ENCODE measurements around the gene PIP5KL1. TPM values are rescaled to one million over a fixed set of nuclear protein-coding genes. Genes with fewer than 3 reads are reported as not detected.

The PIP5KL1 gene
- total RNA-seq, 1 experiment from 2014 or later, result 16.8 TPM

DNA sequence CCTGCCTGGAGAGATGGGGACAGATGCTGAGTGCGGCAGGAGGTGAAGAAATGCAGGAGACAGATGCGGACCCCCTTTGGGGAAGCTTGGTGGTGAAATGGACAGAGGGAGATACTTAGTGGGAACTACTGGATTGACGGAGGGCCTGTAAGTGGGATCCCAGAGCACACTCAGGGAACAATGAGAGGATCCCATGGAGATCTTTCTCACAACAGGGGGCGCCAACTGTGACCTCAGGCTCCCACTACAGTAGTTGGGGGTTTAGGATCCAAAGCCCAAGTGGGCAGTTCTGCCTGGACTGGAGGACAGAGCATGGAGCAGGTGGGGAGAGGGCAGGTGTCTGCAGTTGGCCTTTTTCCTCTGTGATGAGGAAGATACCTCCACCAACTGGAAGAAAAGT, 3.7 kb upstream of the PIP5KL1 start:
- ChIA-PET POLR2A (no interaction called here), CTCF (interaction anchor here (4.5 kb wide), 1 partner anchor 8 kb away, joined by 40 read pairs; no protein-coding TSS in a partner anchor)
- no peak overlapping the region for H3K27ac Mint-ChIP-seq
- ATAC-seq (no peak), DNase-seq (ENCODE audit: low spot score) (no peak)
- H3K4me3 Mint-ChIP-seq, result no peak overlapping the region
- peaks cover 3% of the 10 kb centered on the region; the same call in 1 of the 2 replicates for H3K36me3 Mint-ChIP-seq
- peaks cover 11% of the 10 kb centered on the region for H3K27me3 Mint-ChIP-seq (ENCODE audit: low read depth)
- peaks cover 36% of the 10 kb centered on the region for H3K4me1 Mint-ChIP-seq
- H3K9me3 Mint-ChIP-seq, result no peaks in the 10 kb centered on the region
- TF ChIP-seq, protein P1, sequence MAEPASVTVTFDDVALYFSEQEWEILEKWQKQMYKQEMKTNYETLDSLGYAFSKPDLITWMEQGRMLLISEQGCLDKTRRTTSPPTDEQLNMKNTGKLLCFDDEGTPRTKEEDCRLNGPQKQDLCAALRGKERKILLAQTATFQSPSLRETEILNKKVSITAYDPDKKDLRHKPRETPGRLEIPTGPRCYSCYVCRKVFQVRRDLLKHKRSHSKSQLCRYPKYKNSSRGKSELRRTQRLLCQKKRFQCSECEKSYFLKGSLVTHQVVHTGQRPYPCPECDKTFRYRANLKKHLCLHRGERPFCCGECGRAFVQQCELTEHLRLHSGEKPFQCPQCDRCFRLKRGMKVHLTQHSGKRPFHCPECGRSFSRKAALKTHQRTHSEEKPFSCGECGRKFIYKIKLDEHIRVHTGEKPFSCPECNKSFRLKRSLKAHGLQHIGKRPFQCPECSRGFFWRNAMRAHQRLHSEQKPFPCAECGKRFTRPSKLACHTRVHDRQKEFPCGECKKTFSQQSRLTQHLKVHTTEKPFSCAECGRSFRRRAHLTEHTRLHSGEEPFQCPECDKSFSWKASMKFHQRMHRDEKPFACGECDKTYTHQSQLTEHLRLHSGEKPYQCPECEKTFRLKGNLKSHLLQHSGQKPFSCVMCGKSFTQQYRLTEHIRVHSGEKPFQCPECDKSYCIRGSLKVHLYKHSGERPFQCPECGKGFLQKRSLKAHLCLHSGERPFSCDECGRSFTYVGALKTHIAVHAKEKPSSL (CRISPR knock-in tag; conservative IDR thresholded peaks at IDR 0.05), result no peak
- TF ChIP-seq, protein P2, sequence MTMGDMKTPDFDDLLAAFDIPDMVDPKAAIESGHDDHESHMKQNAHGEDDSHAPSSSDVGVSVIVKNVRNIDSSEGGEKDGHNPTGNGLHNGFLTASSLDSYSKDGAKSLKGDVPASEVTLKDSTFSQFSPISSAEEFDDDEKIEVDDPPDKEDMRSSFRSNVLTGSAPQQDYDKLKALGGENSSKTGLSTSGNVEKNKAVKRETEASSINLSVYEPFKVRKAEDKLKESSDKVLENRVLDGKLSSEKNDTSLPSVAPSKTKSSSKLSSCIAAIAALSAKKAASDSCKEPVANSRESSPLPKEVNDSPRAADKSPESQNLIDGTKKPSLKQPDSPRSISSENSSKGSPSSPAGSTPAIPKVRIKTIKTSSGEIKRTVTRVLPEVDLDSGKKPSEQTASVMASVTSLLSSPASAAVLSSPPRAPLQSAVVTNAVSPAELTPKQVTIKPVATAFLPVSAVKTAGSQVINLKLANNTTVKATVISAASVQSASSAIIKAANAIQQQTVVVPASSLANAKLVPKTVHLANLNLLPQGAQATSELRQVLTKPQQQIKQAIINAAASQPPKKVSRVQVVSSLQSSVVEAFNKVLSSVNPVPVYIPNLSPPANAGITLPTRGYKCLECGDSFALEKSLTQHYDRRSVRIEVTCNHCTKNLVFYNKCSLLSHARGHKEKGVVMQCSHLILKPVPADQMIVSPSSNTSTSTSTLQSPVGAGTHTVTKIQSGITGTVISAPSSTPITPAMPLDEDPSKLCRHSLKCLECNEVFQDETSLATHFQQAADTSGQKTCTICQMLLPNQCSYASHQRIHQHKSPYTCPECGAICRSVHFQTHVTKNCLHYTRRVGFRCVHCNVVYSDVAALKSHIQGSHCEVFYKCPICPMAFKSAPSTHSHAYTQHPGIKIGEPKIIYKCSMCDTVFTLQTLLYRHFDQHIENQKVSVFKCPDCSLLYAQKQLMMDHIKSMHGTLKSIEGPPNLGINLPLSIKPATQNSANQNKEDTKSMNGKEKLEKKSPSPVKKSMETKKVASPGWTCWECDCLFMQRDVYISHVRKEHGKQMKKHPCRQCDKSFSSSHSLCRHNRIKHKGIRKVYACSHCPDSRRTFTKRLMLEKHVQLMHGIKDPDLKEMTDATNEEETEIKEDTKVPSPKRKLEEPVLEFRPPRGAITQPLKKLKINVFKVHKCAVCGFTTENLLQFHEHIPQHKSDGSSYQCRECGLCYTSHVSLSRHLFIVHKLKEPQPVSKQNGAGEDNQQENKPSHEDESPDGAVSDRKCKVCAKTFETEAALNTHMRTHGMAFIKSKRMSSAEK (CRISPR knock-in tag; IDR thresholded peaks at IDR 0.05; ENCODE audit: borderline replicate concordance), result no peak
- no peak for TF ChIP-seq MXD4 (CRISPR knock-in tag; IDR thresholded peaks at IDR 0.05; ENCODE audit: borderline replicate concordance)
- no peak for TF ChIP-seq SP1 (CRISPR knock-in tag; conservative IDR thresholded peaks at IDR 0.05)
- TF ChIP-seq RORB (CRISPR knock-in tag; IDR thresholded peaks at IDR 0.05), result no peak
- no peak for TF ChIP-seq ZNF671 (CRISPR knock-in tag; IDR thresholded peaks at IDR 0.05)
- TF ChIP-seq ARID4B (CRISPR knock-in tag; IDR thresholded peaks at IDR 0.05; ENCODE audit: borderline replicate concordance), result no peak
- TF ChIP-seq PRRX2 (CRISPR knock-in tag; IDR thresholded peaks at IDR 0.05), result no peak
- TF ChIP-seq SMAD4 (CRISPR knock-in tag; IDR thresholded peaks at IDR 0.05), result no peak

- TF ChIP-seq, protein P3, sequence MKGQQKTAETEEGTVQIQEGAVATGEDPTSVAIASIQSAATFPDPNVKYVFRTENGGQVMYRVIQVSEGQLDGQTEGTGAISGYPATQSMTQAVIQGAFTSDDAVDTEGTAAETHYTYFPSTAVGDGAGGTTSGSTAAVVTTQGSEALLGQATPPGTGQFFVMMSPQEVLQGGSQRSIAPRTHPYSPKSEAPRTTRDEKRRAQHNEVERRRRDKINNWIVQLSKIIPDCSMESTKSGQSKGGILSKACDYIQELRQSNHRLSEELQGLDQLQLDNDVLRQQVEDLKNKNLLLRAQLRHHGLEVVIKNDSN (CRISPR knock-in tag; IDR thresholded peaks at IDR 0.05), result no peak
- TF ChIP-seq USF2 (CRISPR knock-in tag; IDR thresholded peaks at IDR 0.05) (no peak), ATF1 (CRISPR knock-in tag; IDR thresholded peaks at IDR 0.05) (no peak), NFE2L1 (CRISPR knock-in tag; IDR thresholded peaks at IDR 0.05) (no peak), TEAD1 (CRISPR knock-in tag; IDR thresholded peaks at IDR 0.05) (no peak), ZNF232 (CRISPR knock-in tag; IDR thresholded peaks at IDR 0.05) (no peak)
- no peak for DNase-seq (ENCODE audit: low spot score)
- Mint-ChIP-seq H3K27ac (peak overlapping the region; percentile 54), H3K36me3 (peaks cover 3% of the 10 kb centered on the region; the same call in 1 of the 2 replicates), H3K27me3 (ENCODE audit: low read depth) (peaks cover 26% of the 10 kb centered on the region), H3K4me1 (peaks cover 31% of the 10 kb centered on the region), H3K9me3 (no peaks in the 10 kb centered on the region), H3K4me3 (peak overlapping the region; percentile 65)
- POLR2A ChIA-PET, result interaction anchor here (0.7 to 1.5 kb wide), 3 partner anchors 12 to 426 kb away, joined by 4 to 8 read pairs (median 4); no protein-coding TSS in a partner anchor
- CTCF ChIA-PET, result interaction anchor here (1.3 to 4.5 kb wide), 7 partner anchors 10 to 197 kb away, joined by 4 to 78 read pairs (median 14); partner anchors contain the start of gene TOR2A
- no peak for ATAC-seq
These were observed 710 bp upstream of the PIP5KL1 start for GRCh38 chr9:127931092-127931881.
